ENCODE results near the gene IFITM10.

IFITM10 gene

DNA sequence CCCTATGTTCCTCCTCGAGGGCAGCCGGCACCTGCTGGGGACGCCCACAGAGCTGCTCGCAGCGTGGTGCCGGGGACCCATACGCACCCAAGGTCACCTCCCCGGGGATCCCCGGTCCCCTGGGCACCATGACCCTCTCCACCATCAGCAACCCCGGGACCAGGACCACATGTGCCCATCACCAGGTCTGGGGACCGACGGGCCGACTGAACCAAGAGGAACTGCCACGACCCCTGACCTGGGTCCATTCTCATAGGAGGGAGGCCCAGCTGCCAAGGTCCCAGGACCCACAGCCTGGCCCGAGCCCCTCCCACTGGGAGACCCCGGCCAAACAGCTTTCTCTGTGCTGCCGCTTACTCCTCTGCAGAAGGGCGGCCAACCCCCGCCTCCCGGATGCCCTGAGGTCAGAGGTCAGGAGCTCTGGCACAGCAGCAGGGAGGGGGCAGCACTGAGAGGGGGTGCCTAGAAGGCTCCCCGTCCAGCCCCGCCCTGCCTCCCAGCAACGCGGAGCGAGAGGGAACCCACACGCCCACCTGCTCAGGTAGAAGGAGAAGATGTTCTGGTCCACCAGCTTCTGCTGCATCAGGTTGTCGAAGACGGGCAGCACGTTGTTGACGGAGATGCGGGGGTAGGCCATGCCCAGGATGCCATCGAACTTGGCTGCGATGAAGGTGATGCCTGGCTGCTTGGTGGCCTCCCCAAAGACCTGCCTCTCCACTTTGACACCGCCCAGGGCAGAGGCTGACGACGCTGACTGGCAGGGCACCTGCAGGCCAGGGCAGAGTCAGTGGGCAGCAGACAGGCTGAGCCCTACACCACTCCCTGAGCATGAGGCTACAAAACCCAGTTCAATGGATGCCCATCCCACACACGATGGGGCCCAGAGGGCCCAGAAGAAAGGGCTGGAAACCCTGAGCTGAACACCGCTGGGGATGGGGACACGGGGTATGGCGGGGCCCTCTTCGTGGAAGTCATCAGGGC lies 6.7 kb upstream of the IFITM10 start:
- Histone ChIP-seq H3K4me3 (ENCODE audit: insufficient read depth, low read length, poor library complexity, severe bottlenecking) (no peak overlapping the region), H3K27ac (ENCODE audit: low read depth, low read length) (no peak overlapping the region), H3K36me3 (ENCODE audit: low read length) (no peaks in the 10 kb centered on the region), H4K20me1 (ENCODE audit: low read depth, low read length) (no peaks in the 10 kb centered on the region), H3K9me3 (ENCODE audit: insufficient read depth, low read length) (no peaks in the 10 kb centered on the region), H3K27me3 (ENCODE audit: low read length) (no peaks in the 10 kb centered on the region), H3K4me2 (ENCODE audit: low read depth, low read length, poor library complexity, severe bottlenecking) (no peak overlapping the region), H3K79me2 (ENCODE audit: insufficient read depth, low read length) (no peaks in the 10 kb centered on the region), H3K9ac (ENCODE audit: low read length) (no peak overlapping the region), H3K9me2 (replicated peaks; ENCODE audit: insufficient read depth, low read length) (no peaks in the 10 kb centered on the region), H2AFZ (ENCODE audit: low read depth, low read length, severe bottlenecking) (no peak overlapping the region), H3F3A (ENCODE audit: insufficient read depth) (no peaks in the 10 kb centered on the region)
- TF ChIP-seq, protein P1, sequence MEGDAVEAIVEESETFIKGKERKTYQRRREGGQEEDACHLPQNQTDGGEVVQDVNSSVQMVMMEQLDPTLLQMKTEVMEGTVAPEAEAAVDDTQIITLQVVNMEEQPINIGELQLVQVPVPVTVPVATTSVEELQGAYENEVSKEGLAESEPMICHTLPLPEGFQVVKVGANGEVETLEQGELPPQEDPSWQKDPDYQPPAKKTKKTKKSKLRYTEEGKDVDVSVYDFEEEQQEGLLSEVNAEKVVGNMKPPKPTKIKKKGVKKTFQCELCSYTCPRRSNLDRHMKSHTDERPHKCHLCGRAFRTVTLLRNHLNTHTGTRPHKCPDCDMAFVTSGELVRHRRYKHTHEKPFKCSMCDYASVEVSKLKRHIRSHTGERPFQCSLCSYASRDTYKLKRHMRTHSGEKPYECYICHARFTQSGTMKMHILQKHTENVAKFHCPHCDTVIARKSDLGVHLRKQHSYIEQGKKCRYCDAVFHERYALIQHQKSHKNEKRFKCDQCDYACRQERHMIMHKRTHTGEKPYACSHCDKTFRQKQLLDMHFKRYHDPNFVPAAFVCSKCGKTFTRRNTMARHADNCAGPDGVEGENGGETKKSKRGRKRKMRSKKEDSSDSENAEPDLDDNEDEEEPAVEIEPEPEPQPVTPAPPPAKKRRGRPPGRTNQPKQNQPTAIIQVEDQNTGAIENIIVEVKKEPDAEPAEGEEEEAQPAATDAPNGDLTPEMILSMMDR (IDR thresholded peaks at IDR 0.05; ENCODE audit: insufficient read depth, low read length, poor library complexity, severe bottlenecking): no peak
- TF ChIP-seq EZH2phosphoT487 (conservative IDR thresholded peaks at IDR 0.05; ENCODE audit: low read length): no peak

GRCh38 chr11:1755692-1756561 lies 5.5 kb upstream of the IFITM10 start:
- H3K9me3 ChIP-seq (ENCODE audit: insufficient read depth, low read length): no peaks in the 10 kb centered on the region
- no peaks in the 10 kb centered on the region for H3K36me3 ChIP-seq (ENCODE audit: low read length)
- no peak overlapping the region for H3K9ac ChIP-seq (ENCODE audit: low read length)
- no peaks in the 10 kb centered on the region for H3K27me3 ChIP-seq (ENCODE audit: low read length)
- no peaks in the 10 kb centered on the region for H3K9me2 ChIP-seq (replicated peaks; ENCODE audit: insufficient read depth, low read length)
- no peak overlapping the region for H3K27ac ChIP-seq (ENCODE audit: low read depth, low read length)
- no peaks in the 10 kb centered on the region for H4K20me1 ChIP-seq (ENCODE audit: low read depth, low read length)
- H3K4me2 ChIP-seq (ENCODE audit: low read depth, low read length, poor library complexity, severe bottlenecking): no peak overlapping the region
- no peak overlapping the region for H3K4me3 ChIP-seq (ENCODE audit: insufficient read depth, low read length, poor library complexity, severe bottlenecking)
- H2AFZ ChIP-seq (ENCODE audit: low read depth, low read length, severe bottlenecking): no peak overlapping the region
- no peaks in the 10 kb centered on the region for H3K79me2 ChIP-seq (ENCODE audit: insufficient read depth, low read length)
- no peaks in the 10 kb centered on the region for H3F3A ChIP-seq (ENCODE audit: insufficient read depth)
- TF ChIP-seq EZH2phosphoT487 (conservative IDR thresholded peaks at IDR 0.05; ENCODE audit: low read length): no peak
- TF ChIP-seq, protein P1 (IDR thresholded peaks at IDR 0.05; ENCODE audit: insufficient read depth, low read length, poor library complexity, severe bottlenecking): no peak

GRCh38 chr11:1755344-1755691 lies 4.9 kb upstream of the IFITM10 start:
- Histone ChIP-seq H3K4me3 (ENCODE audit: insufficient read depth, low read length, poor library complexity, severe bottlenecking) (no peak overlapping the region), H3K4me2 (ENCODE audit: low read depth, low read length, poor library complexity, severe bottlenecking) (no peak overlapping the region), H3K27me3 (ENCODE audit: low read length) (no peaks in the 10 kb centered on the region), H3K9me2 (replicated peaks; ENCODE audit: insufficient read depth, low read length) (no peaks in the 10 kb centered on the region), H3K27ac (ENCODE audit: low read depth, low read length) (no peak overlapping the region), H2AFZ (ENCODE audit: low read depth, low read length, severe bottlenecking) (no peak overlapping the region), H3K9ac (ENCODE audit: low read length) (no peak overlapping the region), H3K36me3 (ENCODE audit: low read length) (no peaks in the 10 kb centered on the region), H3K79me2 (ENCODE audit: insufficient read depth, low read length) (no peaks in the 10 kb centered on the region), H3K9me3 (ENCODE audit: insufficient read depth, low read length) (no peaks in the 10 kb centered on the region), H4K20me1 (ENCODE audit: low read depth, low read length) (no peaks in the 10 kb centered on the region), H3F3A (ENCODE audit: insufficient read depth) (no peaks in the 10 kb centered on the region)
- no peak for TF ChIP-seq EZH2phosphoT487 (conservative IDR thresholded peaks at IDR 0.05; ENCODE audit: low read length)
- TF ChIP-seq, protein P1 (IDR thresholded peaks at IDR 0.05; ENCODE audit: insufficient read depth, low read length, poor library complexity, severe bottlenecking): no peak
